GM20431 (cell line): Measurements from ENCODE around the gene IARS1.

Source experiments
- in situ Hi-C: fragments of 300-500 bp; cut with MseI, MboI; formaldehyde crosslinking; loops from one replicate; pipeline ENCODE4 v1.15.0; 2020; ENCODE audit warnings: low sequenced_read_pairs; ENCODE audit not compliant: unreplicated experiment

IARS1 gene

DNA sequence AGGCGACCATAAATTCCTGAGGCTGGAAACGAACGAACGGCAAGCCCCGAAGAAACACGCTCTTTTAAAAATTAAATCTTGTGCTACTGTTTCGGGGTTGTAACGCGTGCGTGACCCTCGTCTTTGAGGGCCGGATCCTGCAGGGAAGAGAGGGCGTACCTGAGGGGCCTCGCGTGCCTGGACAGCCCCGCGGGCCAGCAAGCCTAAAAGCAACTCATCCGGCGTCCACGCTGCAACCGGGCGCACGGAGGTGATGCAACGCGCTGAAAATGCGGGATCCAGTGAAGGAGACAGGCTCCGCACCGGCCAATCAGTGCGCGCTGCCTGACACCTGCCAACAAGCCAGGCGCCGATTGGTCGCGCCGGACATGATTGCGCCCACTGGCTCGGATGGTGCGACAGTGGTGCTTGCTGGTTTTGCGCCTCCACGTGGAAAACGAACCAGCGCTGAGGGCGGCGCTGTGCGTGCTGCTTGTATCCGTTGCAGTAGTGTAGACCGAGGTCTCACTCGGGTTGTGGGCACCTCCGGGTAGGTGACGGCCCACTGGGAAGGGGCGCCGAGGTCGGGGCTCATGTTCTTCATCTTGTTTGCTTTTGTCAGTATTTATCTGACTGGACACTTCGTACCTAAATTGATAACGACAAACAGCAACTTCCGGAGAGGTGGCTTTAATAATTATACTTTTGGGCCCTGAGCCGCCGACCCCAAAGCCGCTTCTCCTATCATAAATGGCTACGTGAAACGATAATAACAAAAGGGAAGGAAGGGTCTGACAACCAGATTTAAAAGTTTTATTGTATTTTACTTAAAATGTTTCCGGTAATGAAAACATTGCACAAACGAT, at the start of gene IARS1:
IARS1 (minus strand) TSS at position 246 of the 845 bp plus-strand sequence. CDS start 4,278 bp downstream, outside the sequence.
- in situ Hi-C loops: no loop called here

DNA sequence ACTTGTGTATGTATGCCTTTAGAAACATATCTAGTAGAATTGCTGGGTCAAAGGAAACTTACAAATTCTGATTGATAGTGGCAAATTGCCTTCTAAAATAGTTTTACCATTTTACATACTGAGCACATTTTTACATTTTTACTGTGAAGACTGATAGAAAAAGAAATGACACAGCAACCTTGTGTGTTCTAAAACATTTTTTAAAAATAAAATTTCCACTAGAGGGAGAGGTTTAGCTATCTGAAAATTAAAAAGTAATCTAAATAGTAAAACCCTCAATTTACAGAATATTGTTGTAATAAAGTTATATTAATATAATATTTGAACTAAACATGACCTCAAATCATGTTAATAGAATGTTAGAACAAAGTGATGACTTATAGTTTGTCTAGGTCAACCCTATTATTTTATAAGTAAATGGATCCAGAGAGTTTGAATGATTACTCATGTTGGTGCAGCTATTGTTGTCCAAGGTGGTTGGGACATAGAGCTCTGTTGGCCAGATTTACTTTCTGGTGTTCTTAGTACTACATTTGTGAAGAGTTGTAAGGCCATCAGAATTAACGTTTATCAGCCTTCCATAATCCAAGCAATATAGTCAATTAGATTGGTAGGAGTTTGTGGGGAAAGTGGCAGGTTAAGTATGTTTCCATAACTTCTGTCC, 49.5 kb upstream of the IARS1 start:
- in situ Hi-C loops: loop anchor here (25.0 kb wide), 1 partner anchor 294 kb away; no protein-coding TSS in a partner anchor

DNA sequence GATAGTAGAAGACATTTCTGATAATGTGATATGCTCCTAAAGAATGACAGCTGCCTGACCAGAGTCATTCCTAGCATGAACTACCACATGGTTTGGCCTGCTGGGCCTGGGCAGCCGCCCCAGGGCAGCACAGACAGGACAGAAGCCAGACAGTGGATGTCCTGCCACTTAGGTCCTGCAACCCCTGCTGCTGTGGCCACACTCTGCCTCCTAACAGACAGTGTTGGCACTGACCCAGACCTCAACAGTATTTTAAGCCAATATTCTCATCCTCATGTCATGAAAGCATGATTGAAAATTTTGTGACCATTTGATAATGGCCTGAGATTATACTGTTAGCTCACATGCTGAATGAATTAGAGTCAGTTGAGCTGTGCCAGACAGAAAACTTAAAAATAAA, 48.1 kb upstream of the IARS1 start:
- in situ Hi-C loops: loop anchor here (25.0 kb wide), 1 partner anchor 296 kb away; no protein-coding TSS in a partner anchor

DNA sequence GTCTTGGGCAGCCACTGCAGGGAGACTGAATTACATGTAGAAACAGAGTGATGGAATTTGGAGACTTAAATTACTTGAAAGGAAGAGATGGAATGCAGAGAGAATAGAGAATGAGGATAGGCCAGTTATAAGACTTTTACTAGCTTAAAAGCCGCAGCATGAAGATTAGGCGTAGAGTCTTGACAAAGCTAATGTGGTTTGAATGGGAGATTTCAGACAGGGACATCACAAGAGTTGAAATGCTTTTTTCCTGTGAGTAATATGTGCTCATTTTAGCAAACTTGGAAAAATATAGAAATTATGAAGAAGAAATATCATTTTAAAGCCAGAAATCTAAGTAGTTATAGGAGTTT, 39.8 kb upstream of the IARS1 start:
- in situ Hi-C loops: loop anchor here (25.0 kb wide), 1 partner anchor 304 kb away; no protein-coding TSS in a partner anchor

DNA sequence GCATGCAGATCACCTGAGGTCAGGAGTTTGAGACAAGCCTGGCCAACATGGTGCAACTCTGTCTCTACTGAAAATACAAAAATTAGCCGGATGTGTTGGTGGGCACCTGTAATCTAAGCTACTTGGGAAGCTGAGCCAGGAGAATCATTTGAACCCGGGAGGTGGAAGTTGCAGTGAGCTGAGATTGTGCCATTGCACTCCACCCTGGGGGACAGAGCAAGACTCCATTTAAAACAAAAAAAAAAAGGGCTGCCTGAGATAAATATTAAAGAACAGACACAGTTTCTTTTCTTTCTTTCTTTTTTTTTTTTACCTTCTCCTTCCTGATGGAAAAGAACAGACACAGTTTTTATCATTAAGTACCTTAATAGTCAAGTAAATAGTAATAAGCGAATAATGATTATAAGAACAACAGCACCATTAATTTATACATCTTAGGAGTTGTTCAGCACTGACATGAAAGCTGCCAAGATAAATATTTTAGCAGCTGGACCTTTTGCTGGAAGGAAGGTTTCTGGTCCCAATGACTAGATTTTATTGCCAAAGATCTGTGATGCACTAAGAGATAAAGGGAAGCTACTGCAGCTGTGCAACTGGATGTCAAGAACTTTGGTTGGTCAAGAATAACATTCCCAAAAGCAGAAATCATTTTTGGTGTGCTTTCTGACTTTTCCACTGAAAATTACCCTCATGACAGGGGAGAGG, 39.2 kb upstream of the IARS1 start:
- in situ Hi-C loops: loop anchor here (25.0 kb wide), 1 partner anchor 305 kb away; no protein-coding TSS in a partner anchor

DNA sequence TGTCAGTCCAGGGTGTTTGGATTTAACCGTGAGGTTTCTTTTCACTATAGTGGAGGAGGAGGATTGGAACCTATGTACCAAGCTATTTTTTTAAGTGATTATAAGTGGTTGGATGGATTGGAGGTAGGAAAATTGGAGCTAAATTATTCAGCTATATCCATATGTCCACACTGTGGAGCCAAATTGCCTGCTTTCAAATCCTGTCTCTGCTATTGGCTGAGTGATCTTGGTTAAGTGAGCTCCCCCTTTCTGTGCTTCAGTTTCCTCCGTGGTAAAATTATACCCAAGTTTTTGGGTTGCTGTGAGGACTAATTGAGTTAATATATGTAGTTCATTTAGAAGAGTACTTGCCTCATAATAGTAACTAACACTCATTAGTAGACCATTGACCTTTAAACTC, 34.7 kb upstream of the IARS1 start:
- in situ Hi-C loops: loop anchor here (25.0 kb wide), 1 partner anchor 309 kb away; no protein-coding TSS in a partner anchor

DNA sequence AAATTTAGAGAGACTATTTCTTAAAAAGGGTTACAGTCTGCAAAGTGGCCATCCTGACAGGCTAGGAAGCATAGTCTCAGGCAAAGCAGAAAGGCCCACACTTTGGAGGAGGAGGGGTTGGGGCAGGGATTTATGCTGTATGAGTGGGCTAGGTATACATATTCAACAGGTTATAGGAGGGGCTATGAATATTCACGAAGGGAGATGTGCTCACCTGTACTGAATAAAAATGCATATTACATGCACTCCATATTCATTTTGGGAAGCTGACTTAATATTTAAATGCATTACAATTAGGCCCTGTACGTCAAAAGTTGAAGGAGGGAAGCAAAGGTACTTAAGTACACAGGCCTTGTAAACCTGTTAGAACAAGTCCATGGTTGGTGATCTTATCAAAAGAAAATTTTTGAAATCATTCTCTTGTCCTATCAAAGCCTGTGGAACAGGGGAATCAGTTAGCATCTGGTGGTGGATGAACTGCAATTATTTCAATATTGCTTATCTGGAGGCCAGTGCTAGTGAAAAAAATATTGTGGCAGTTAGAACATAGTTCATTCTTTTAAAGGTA, 33.9 kb upstream of the IARS1 start:
- in situ Hi-C loops: loop anchor here (25.0 kb wide), 1 partner anchor 310 kb away; no protein-coding TSS in a partner anchor

DNA sequence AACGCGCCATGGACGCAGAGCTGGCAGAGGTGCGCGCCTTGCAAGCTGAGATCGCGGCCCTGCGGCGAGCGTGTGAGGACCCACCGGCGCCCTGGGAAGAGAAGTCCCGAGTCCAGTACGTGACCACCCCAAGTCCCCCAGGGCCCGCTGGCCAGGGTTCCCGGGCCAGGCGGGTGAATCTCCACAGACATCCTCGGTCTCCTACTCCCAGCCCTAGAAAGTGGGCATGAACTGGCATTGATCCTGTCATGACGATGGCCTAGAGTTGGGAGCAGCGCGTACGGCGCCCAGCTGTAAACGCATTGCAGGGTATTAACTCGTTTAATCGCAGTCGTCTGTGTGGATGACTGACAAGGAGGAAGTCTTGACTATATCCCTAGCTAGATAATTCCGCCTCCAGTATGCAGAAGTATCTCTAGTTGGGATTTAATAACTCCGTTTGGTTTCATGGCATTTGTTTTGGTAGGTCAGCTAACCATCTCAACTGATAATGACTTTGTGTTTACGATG, 32.5 kb upstream of the IARS1 start:
- in situ Hi-C loops: loop anchor here (25.0 kb wide), 1 partner anchor 311 kb away; no protein-coding TSS in a partner anchor

DNA sequence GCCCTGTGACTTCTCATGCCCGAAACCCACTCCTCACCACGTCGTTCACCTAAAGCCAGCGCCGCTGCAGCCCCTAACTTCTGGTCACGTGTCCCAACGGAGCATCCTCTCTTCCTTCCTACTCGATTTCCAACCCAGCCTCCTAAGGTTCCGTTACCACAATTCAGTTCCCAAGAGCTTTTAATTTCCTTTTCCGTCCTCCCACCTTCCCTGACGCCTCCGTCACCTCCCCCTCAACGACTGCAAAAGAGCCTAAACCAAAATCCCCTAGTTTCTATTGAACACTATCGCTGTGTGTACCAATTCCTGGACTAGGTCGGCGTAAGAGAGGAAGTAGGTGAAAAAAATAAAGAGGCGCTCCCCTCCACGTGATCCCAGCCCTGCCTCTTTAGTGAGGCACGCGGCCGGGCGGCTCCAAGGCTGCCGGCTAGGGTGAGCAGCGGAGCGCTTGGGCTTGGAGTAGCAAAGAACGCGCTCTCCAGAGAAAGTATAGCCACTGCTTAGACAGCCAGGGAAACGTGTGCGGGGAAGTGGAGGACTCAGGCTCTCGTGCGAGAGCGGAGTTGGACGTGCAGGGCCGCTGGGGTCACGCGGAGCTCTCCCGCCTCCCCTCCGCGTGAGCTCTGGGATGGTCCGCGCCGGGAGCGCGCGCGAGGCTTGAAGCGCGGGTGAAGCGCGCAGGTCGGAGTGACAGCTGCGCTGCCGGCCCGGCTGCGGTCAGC, 31.9 kb upstream of the IARS1 start, which contains the start of the genes CENPP and NOL8:
CENPP (plus strand) TSS at position 685 of the 722 bp plus-strand sequence.
NOL8 (minus strand) TSS at position 82 of the 722 bp plus-strand sequence. CDS start 1,189 bp downstream, outside the sequence.
- in situ Hi-C loops: loop anchor here (25.0 kb wide), 1 partner anchor 312 kb away; no protein-coding TSS in a partner anchor

DNA sequence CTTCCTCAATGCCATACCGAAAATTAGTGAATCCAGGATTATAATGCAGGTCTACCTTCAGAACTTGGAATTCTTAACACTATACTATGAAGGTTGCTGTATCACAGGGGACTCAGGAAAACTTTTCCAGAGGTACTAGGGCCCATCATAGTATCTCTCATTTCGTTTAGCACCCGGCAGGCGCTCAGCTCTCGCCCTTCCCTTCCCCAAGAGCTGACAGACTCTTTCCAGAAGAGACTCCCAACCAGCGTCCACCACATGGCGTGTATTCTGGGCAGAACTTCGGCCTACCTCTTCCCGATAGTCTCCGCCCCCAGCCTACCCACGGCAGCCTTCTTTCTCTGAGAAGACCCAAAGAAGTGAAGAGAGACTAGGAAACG, 31.4 kb upstream of the IARS1 start:
- in situ Hi-C loops: loop anchor here (25.0 kb wide), 1 partner anchor 312 kb away; no protein-coding TSS in a partner anchor

DNA sequence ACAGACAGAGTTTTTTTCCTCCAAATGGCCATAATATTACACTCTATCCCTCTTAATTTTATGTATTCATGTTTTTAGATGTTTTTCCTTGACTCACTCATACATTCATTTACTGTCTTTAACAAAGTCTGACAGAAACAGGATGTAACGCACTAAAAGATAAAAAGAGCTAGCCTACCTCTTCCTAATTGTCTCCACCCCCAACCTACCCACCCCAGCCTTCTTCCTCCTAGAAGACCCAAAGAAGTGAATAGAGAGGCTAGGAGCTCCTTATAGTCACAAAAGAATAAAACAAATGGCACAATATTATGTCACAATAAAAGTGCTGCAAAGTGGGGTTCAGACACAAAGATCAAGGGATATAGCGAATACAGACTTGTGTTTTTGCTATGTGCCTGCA, 30.9 kb upstream of the IARS1 start:
- in situ Hi-C loops: no loop called here

DNA sequence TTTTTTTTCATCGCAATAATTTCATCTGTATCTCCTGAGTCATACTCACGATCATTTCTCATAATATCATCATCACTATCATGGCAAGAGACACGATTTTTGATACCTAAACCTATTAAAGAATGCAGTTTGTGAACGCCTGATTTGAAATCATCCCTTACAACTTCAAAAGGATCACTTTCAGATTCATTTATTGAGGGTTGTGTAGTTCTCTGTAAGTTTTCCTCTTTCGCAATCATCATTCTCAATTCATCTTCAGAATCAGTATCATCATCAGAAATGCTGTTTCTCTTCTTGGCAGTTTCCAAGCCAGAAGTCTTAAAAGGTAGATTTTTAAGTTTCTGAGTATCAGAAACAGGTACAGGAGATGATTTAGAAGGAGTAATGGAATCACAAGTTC, 22.0 kb upstream of the IARS1 start:
- in situ Hi-C loops: no loop called here

DNA sequence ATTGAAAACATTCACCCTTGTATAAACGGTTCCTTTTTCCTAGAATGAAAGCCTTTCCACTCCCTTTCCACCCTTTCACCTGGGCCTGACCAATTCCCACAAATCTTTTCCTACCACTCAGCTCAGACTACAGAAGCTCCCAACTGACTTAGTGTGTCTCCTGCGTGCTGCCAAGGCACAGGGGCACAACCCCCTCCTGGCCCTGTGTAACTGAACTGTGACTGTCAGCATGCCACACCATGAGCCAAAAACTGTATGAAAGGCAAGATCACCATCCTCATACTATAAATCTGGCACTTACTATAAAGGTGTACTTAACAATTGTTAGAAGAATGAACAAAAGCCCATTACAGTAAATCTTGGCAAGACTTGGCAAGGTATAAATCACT, 20.1 kb upstream of the IARS1 start:
- in situ Hi-C loops: no loop called here

DNA sequence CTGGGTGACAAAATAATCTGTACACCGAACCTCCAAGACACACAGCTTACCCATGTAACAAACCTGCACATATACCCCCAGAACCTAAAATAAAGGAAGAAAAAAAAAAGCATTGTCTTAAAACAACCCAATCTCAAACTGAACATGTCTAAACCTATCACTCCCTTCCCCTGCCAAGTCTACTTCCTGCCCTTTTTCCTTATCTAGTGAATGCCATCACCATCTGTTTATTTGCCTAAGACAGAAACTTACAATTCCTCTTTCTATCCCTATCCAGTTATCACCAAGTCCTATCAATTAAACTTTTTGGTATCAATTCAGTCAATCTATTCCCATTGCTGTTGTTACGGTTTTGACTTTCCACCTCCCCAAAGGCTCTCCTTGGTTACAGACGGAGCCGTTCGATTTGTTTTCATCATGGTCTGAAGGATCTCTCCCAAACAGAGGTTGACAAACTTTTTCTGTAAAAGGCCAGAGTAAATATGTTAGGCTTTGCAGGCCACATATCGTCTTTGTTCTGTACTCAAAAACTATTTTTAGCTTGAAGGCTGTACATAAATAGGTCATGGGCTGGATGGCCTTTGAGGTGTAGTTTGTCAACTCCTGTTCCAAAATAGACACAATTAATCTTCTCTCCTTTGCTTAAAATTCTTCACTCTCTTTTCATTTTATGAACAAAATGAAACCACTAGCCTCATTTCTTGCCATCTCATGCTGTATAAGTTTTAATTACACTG, 19.6 kb upstream of the IARS1 start:
- in situ Hi-C loops: no loop called here

DNA sequence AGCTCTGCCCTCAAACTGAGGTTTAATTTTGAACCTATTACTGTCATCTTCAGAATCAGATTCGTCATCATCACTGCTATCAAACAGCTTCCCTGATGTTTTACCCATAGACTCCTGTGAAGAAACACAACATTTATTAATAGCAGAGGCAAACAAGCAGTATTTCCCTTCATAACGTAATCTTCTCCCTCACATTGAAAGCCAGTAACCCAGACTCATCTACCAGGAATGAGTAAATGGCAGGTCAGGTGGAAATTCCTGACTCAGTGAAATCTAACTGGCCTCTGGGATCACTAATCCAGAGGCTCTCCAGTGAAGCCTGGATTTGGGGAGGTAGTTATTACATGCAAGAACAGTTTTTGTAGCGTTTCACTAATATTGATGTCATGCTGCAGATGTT, 17.1 kb upstream of the IARS1 start:
- in situ Hi-C loops: no loop called here

DNA sequence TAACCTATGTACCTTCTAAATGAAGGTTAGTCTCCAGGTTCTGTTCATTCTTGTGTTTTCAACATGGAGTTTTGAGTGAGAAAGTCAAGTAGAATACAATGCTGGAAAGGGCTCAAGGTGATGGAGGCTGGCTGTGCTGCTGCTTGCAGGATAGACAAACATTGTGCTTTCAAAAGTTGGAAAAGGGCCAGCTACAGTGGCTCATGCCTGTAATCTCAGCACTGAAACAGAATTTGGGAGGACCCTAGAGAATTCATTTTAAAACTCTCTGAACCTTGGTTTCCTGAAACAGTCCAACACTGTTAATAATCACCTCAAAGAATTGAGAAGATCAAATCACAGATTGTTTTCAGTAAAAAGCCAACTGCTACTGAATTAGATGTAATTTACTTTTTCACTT, 15.4 kb upstream of the IARS1 start:
- in situ Hi-C loops: no loop called here

DNA sequence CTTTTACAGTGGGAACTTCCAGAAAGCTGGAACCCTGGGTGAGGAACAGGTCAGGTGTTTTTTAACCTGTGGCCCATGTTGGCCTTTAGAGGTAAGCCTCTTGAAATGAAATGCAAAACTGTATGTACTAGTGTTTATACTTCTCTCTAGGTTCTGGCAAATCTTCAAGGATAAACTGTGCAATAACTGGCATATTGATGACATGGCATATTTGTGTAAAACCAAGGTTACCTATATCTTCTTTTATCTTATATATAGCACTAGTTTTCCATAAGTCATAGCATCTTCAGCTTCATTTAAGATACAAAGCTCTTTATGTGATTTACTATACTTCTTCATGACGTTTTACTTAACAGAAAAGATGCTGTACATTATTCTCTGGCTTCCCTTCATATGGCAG, 7.4 kb upstream of the IARS1 start:
- in situ Hi-C loops: no loop called here

DNA sequence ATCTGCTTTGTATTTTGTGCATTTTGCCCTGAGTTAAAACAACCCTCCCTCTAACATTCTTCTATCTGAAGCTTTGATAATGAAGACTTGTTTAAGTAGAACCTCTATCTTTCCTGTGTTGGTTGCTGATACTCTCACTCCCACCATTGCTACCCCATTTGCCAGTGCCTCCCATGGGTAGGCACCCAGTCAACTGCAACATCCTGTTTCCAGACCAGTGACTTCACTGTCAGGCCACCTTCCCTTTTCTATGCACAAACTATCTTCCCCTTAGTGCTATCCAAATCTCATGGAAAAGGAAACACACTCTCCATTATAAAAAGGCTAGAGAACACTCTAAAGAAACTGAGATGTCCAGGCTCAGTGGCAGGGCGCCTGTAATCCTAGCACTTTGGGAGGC, 5.6 kb upstream of the IARS1 start:
- in situ Hi-C loops: no loop called here
